Stimulated activated CD8-positive, alpha-beta memory T cell treated with anti-CD3 and anti-CD28 coated beads, Interleukin-7, amount 100 ng/mL, for 48 hours (primary cell): ENCODE results near the gene CTNNA1.
"Not testable (repeated sequence)": the region's sequence is repeated elsewhere in the genome, so short reads cannot be mapped to it uniquely, and the experiment has no call there.

Experiments
- DNase-seq, 2 donors: peaks; one replicate each; pipeline ENCODE4 v3.0.0-alpha.2; 2020; ENCODE audit warnings: low read depth in 1 of 2; ENCODE audit errors: extremely low read depth in 1 of 2

CTNNA1 gene

DNA sequence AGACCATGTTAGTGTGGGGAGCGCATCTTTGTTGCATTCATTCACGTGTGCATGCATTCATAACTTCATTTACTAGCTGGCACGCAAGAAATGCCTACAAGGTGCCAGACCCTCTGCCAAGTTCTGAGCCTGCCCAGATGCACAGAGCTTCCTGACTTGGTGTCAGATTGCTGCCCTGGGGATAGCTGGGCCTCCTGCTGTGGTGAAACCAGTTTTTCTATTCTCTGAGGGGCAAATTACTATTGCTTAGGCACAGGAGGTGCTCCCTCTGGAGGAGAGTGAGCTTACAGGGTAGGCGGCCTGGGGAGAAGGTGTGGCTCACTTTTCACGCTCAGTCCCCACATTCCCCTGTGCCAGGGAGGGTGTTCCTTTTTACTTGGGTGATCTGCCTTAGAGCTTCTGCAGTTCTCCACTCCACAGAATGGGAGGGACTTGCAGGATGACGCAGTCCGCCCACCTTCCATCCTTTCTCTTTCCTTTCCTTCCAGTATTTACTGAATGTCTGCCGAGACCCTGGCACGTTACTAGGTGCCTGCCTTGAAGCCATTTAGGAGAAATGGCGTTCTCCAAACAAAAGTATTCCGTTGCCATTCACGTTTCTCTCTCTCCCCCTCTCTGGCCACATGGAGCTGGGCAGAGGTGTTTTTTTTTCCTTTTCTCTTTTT, 27.9 kb upstream of the CTNNA1 start:
- DNase-seq: no peak

DNA sequence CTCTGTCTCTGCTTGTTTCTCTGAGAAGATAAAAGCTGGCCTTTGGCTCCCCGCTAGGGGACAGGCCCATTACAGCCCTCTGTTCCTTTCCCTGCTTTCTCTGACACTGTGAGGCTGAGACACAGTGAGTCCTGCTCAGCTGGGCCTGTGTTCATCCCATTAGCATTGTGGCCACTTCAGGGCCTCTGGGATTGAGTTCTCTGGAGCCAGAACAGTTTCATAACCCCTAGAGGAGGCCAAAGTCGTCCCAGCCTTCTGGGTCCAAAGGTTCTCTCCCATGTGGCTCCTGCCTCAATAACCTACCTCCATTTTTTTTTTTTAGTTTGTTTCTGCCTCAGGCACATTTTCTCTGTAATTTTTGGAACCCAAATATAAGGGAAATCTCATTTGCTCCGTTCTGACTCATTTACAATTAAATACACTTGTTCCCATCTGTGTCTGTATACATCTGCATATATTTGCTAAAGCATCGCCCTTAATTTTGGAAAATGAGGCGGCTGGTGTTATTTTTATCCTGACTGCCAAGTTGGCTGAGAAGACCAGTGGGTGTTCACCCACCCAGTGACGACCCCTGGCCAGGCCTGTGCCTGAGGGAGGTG, 27.3 kb upstream of the CTNNA1 start:
- DNase-seq: no peak

DNA sequence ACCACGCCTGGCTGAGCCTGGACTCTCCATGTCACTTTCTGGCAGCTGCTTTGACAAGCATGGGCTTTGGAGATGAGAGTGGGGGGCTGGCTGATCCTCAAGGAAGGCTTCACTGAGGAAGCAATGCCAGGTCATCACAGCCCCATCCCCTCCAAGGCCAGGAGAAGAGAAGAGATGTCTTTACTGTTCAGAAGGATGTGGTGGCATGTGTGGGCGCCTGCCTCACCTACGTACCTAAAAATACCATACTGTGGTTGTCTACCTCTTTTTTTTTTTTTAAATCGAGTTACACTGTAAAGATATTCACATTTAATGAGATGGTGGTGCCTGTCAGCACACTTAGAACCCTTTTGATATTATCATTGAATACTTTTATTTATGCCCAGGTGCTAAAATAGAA, 26.4 kb upstream of the CTNNA1 start:
- DNase-seq: no peak

DNA sequence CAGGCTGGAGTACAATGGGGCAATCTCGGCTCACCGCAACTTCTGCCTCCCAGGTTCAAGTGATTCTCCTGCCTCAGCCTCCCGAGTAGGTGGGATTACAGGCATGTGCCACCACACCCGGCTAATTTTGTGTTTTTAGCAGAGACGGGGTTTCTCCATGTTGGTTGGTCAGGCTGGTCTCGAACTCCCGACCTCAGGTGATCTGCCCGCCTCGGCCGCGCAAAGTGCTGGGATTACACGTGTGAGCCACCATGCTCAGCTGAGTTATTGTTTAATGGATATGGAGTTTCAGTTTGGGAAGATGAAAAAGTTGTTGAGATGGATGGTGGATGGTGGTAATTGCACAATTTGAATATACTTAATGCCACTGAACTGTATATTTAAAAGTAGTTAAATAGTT, 22.7 kb upstream of the CTNNA1 start:
- DNase-seq: not testable (repeated sequence)

DNA sequence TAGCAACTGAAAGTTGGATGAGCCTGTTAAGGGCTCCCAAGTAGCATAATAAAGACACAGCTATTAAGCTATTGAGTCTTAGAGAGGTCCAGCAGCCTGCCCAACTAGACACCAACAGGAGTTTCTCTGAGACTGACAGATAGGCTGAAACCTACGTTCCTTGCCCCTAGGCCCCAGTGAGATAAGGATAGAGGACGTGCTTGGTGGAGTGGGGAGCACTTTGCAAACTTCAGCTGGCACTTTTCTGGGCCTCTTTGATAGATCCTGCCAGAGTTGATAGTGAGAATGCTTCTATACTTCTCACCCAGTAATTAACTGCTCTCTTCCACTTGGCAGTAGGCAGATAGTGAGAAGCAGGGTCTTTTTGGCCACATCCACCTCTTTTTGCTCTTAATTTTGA, 20.8 kb upstream of the CTNNA1 start:
- DNase-seq: no peak

DNA sequence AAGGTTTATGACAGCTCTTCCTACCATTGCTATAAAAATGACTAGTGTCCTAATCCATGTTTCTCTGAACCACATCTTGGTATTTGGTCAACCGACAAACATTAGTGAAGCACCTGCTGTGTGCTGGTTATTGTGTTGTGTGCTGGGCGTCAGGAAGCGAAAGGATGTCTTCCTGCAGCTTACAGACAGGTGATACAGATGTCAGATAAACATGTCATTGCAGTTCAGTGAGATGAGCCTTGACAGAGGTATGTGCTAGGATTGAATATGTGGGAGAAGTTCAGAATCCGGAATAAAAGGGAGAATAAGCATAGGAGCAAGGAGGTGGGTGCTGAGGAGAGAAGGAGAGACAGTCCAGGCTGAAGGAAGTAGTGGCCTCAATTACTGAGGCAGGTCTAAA, 20.3 kb upstream of the CTNNA1 start:
- no peak for DNase-seq

DNA sequence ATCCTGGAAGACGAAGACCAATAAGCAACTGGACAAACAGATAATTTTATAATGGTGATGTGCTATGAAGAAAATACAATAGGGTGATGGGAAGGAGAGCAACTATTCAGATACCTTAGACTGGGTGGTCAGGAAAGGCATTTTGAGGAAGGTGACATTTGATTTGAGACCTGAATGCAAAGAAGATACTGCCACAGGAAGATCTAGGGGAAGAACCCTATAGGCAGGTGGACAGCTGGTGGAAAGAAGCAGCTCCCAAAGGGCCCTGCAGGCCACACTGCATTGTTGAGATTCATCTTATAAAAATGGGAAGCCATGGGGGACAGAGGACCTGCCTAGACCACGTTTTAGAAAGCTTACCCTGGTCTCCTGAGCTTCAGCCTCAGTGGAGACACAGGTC, 19.7 kb upstream of the CTNNA1 start:
- no peak for DNase-seq

DNA sequence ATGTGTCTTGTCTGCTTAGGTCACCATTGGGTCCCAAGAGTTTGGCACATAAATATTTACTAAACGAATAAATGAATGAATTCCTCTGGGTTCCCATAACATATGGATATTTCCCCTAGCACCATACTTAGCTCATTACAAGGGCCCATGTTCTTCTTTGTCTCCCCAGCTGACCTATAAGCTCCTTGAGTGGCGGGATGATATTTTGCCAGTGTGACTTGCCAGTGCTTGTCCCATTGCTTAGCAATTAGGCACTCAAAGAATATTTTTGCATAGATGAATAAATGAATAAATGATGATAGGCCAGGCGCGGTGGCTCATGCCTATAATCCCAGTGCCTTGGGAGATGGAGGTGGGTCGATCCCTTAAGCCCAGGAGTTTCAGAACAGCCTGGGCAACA, 16.9 kb upstream of the CTNNA1 start:
- DNase-seq: no peak

DNA sequence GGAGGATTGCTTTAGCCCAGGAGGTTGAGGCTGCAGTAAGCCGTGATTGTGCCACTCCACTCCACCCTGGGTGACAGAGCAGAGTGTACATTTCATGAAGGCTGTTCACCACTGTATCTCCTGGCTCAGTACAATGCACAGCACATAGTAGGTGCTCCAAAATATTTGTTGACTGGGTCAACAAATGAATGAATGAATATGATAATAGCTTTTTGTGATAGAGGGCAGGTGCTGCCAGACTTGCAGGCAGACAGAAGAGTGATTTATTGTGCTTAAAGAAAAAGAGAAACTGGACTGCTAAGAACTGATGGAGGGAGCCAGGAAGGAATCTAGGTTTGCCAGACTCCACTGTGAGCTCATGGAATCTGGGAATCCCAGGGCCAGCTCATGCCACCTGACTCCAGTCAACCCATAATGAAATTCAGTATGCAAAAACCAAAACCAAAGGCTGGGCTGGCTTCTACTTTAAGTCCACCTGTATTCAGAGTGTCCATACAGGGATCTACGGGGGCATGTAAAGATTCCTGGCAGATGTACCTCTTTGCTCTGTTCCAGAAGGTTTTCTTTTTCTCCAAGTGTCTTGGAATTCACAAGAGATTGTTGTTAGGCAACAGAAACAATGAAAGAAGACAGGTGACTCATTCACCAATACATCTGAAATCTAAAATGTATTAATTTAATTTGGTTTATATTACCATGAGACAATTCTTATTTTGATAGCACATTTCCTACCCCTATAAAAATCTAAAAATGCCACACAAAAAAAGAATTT, 15.5 kb upstream of the CTNNA1 start:
- DNase-seq: no peak

DNA sequence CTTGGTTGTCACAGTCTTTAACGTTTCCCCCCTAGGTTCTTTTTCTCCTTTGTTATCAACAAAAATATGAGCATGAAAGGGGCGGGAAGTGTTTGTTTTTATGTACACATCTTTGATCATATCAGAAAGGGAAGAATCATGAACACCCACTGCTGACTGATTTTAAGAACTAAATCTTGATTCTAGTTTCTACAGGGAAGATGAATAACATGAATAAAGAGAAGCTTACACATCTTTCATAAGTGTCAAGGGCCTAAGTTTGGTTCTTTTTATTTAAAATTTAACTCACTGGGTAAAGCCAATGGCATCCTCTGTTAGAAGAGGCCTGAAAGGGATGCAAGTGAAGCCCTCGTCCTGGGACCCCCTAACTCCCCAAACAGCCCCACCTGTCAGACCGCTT, 14.8 kb upstream of the CTNNA1 start:
- DNase-seq: no peak

DNA sequence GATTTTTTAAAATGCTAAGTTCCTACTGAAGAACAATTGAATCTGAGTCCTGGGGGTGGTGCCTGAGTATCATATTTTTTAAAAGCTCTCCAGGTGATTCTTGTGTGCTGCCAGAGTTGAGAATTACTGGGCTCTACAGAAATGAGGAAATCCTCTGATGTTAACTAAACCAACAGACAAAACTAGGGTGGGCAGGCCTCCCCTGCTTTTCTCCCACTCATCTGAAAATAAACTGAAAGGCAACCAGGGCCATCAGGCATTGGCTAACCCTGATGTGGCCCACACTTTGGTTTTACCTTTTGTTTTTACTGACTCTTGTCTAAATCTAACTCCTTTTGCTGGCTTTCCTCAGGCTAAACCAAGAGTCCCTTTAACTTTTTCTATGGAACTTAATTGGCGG, 13.3 kb upstream of the CTNNA1 start:
- no peak for DNase-seq

DNA sequence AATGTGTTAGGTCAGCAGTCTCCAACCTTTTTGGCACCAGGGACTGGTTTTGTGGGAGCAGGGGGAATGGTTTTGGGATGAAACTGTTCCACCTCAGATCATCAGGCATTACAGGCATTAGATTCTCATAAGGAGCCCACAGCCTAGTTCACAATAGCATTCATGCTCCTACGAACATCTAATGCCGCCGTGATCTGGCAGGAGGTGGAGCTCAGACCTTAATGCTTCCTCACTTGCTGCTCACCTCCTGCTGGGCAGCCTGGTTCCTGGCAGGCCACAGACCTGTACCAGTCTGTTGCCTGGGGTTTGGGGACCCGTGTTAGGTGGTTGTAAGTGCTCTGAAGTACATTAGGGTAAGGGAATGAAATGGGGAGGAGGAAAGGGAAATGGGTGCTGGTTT, 9.7 kb upstream of the CTNNA1 start:
- DNase-seq: no peak

DNA sequence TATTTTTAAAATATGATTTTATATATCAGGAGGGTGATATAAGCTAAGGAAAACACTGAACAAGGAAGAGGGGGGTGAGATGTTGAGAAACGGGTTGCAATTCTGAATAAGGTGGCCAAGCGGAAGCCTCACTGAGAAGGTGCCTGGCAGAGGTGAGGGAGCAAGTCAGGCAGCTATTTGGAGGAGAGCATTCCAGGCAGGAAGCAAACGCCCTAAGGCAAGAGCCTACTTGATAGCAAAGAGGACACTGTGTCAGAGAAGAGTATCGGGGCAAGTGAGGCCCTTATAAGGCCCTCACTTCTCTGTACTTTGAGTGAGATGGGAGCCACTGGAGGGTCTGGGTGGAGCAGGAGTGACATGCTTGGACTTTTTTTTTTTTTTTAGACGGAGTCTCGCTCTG, 8.0 kb upstream of the CTNNA1 start:
- DNase-seq: no peak

DNA sequence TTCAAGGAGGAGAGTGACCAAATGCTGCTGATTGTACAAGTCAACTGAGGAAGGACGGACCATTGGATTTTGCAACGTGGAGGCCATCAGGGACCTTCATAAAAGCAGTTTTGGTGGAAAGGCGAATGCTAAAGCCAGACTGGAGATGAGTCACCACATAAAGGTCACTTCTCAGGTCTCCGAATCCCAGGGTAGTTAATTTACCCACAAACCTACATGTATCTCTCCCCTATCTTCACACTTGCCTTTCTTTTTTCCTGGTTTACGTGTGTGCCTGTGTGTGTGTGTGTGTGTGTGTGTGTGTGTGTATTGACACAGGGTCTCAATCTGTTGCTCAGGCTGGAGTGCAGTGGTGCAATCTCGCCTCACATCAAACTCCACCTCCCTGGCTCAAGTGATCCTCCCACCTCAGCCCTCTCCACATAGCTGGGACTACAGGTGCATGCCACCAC, 4.6 kb upstream of the CTNNA1 start:
- no peak for DNase-seq

DNA sequence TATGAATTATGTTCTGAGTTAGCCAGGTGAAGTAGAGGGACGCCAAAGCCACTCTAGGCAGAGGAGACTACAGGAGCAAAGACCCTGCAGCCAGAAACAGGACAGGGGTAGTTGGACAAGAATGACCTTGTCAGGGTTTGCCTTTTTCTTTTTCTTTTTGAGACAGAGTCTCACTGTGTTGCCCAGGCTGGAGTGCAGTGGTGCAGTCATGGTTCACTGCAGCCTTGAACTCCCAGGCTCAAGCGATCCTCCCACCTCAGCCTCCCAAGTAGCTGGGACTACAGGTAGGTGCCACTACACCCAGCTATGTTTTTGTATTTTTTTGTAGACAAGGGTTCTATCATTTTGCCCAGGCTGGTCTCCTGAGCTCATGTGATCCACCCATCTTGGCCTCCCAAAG, 1.9 kb upstream of the CTNNA1 start:
- not testable (repeated sequence) for DNase-seq

DNA sequence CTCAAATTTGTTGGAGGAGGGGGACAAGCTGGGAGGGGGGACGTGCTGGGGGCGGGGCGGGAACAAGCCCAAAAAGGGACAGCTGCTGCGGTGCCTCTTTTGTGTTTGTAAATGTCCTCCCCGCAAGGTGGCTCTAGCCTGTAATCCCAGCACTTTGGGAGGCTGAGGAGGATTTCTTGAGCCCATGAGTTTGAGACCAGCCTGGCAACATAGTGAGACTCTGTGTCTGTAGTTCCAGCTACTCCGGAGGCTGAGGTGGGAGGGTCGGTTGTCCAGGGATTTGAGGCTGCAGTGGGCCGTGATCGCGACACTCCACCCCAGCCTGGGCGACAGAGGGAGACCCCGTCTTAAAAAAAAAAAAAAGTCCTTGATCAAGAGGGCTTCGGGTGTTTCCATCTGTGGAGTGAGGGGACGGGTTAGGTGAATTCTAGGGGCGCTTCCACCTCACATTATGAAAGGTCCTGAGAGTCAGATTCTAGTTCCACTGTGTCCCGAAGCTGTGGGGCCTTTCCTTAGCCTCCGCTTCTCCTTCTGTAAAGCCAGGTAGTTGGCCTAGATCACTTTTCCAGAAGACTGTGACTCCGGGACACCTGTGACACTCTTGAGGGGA, 779 bp upstream of the CTNNA1 start:
- DNase-seq: no peak

DNA sequence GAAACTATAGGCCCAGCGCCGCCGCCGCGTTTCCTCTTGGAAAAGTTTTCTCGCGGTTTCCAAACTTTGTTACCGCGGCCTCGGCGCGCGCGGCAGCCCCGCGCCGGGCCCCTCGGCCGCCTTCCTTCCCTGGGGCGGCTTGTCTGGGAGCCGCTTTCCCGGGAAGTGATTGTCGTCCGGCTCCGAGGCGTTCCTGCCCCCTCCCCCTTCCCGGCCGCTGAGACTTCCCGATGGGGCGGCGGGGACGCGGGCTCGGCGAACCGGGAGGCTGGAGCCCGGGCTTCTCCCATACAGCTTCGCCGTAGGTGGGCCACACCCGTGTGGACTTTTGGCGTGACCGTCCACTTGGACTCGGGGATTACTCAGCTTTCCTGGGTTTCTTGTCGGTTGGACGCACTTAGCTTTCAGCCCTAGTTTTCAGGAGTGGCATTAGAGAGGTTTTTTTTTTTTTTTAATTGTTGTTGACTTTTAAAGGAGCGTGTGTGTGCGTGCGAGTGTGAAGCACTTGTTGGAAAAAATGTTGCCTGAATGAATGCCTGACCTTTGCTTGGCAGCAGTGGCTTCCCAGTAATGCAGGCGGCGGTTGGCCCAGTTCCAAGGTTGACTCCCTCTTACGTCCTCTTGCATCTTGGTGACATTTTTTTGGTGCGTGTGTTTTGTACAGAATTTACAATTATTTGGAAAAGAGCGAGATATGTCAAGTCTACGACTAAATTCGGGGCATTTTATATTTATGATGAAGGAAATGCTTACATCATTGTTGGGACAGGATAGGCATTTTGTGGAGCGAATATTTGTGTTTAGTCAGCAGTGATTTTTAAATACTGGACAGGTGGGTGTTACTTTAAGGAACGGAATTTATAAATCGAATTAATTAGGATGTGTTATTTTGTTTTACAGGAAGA, 821 bp downstream of the CTNNA1 start:
- peak; percentile 15 to 44 for DNase-seq

DNA sequence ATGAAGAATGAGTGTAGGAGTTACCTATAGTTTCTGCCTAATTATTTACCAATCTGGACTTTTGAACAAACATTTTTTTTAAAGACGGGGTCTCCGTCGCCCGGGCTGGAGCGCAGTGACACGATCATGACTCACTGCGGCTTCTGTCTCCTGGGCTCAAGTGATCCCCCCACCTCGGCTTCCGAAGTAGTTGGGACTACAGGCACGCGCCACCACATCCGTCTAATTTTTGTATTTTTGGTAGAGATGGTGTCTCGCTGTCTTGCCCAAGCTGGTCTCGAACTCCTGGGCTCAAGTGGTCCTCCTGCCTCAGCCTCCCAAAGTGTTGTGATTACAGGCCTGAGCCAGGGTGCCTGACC, 1.5 kb downstream of the CTNNA1 start:
- no peak for DNase-seq

DNA sequence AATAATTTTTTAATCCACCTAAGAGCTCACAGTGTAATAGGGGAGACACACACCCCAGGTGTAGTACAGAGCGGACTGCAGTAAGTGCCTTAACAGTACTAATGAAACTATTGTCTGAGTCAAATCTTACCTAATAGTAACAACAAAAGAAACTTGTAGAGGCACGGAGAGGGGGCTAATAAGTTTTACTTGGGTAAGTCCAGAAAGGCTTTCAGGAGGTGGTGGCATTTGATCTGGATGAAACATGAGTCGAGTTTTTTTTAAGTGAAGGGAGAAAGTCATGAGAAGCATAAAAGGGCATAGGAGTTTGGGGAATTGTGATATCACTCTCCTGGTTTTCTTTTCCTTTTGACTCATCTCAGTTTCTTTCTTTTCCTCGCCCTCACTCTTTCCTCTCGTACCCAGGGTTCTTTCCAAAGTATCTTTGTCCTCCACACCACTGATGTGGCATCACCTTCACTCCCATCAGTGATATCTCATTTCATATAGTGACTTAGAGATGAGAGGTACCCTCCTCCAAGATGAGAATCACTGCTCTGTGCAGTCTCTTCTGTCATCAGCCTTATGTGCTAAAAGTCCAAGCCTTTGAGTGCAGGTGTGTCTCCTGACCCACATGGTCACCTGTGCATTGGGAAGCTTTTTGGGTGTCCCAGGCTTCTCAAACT, 2.0 kb downstream of the CTNNA1 start:
- no peak for DNase-seq

DNA sequence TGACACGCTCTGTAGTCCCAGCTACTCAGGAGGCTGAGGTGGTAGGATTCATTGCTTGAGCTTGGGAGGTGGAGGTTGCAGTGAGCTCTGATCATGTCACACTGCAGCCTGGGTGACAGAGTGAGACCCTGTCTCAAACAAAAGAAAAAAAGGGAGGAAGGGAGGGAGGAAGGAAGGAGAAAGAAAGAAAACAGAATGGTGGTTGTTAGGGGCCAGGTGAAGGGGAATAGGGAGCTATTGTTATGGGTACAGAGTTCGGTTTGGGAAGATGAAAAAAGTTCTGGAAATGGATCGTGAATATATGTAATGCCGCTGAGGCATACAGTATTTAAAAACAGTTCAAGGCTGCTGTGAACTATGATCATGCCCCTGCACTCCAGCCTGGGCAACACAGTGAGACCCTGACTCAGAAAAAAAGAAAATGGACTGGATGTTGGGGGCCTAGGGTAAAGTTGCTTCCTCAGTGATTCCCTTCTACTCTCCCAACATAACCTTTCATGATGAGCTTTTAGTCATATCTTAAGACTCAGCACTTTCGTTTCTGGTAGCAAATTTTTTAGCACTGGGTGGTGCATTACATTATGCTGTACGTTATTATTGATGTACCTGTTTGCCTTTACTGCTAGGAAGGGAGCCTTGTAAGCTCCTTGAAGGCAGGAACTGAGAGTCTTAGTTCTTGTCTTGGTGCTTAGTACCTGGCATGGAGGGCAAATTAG, 4.0 kb downstream of the CTNNA1 start:
- DNase-seq: no peak
